Stomach (tissue), 9 donors: ENCODE data around the gene FGFBP1. TPM values are rescaled to one million over a fixed set of nuclear protein-coding genes. Genes with fewer than 3 reads are reported as not detected.

Source experiments
- DNase-seq, 2 donors: peaks; one replicate each; pipeline versions ENCODE4 v3.0.0 to v3.0.0-alpha.2; 2013 to 2019
- H3K27ac ChIP-seq, 5 donors: fragments of 200-600 bp in 4 of 5; sonication (generic) in 4 of 5; one replicate each; pipeline ENCODE4 v1.5.1; 2013 to 2019; ENCODE audit warnings: mild to moderate bottlenecking in 1 of 5, moderate library complexity in 1 of 5
- H3K27me3 ChIP-seq, 3 donors: fragments of 200-600 bp; sonication (generic); one replicate each; pipeline ENCODE4 v1.5.1; 2017 to 2019; ENCODE audit warnings: mixed run types in 1 of 3
- H3K36me3 ChIP-seq, 4 donors: fragments of 200-600 bp; sonication (generic); 1 replicate in 3 of 4; 2 replicates in 1 of 4; pipeline ENCODE4 v1.5.1; 2016 to 2019
- H3K4me1 ChIP-seq, 4 donors: fragments of 200-600 bp; sonication (generic); one replicate each; pipeline ENCODE4 v1.5.1; 2016 to 2019
- H3K4me3 ChIP-seq, 4 donors: fragments of 200-600 bp; sonication (generic) in 3 of 4; one replicate each; pipeline ENCODE4 v1.5.1; 2016 to 2019; ENCODE audit warnings: mild to moderate bottlenecking in 1 of 4
- H3K9me3 ChIP-seq, 4 donors: fragments of 200-600 bp; sonication (generic); one replicate each; pipeline ENCODE4 v1.5.1; 2016 to 2019
- CTCF ChIP-seq, 7 experiments: fragments of 450-650 bp in 4 of 7; fragments of 200-600 bp in 3 of 7; sonication (generic) in 3 of 7; IDR thresholded peaks; one replicate each; pipeline ENCODE4 v1.5.1; 2016 to 2019; ENCODE audit warnings: antibody characterized with exemption in 7 of 7, control low read depth in 2 of 7, mild to moderate bottlenecking in 1 of 7
- EP300 ChIP-seq: sonication (generic); formaldehyde crosslinking; IDR thresholded peaks from one replicate; pipeline ENCODE4 v1.6.1; 2017; ENCODE audit warnings: antibody characterized with exemption
- POLR2A ChIP-seq, 4 donors: fragments of 450-650 bp; IDR thresholded peaks; one replicate each; pipeline ENCODE4 v1.6.1; 2016; ENCODE audit warnings: antibody characterized with exemption in 4 of 4, control low read depth in 2 of 4, mild to moderate bottlenecking in 1 of 4, moderate library complexity in 1 of 4
- POLR2AphosphoS5 ChIP-seq, 3 donors: sonication (generic); formaldehyde crosslinking; IDR thresholded peaks; one replicate each; pipeline ENCODE4 v1.6.1; 2016; ENCODE audit warnings: antibody characterized with exemption in 3 of 3
- WGBS, 5 donors: extraction: QIAGEN DNeasy Blood & Tissue Kit in 3 of 5; methylation state at CpG; one replicate each; pipeline versions ENCODE4 v1.1.5 to v1.1.7; 2013 to 2018; 5-methylcytosine and 5-hydroxymethylcytosine counted together
- intact Hi-C: fragments of 100-400 bp; cut with DNase I; formaldehyde crosslinking; loops from one replicate; pipeline ENCODE4 v1.15.1; 2023; ENCODE audit warnings: low total_unique reads
- polyA plus RNA-seq, 3 donors: library from polyadenylated mRNA; stranded (reverse); fragments of 200-250 nt; gene quantifications; one replicate each; pipeline ENCODE4 v1.2.3, GENCODE V29; 2013
- total RNA-seq, 5 donors: library from RNA; depleted of rRNA; stranded (reverse); fragments of >200 nt; gene quantifications; one replicate each; pipeline versions ENCODE4 v1.1.0 to v1.2.3, GENCODE V29; 2014 to 2016
- donor health status: healthy with polysubstance abuse.
- donor health status: Bipolar disorder and iron deficiency.
- donor health status: healthy.

Gene FGFBP1
- total and polyA plus RNA-seq, 8 donors: 0.61 to 105 (median 0.71) TPM; not detected in 4

GRCh38 chr4:15894393-15894792, 44.1 kb downstream of the FGFBP1 start:
- DNase-seq: no peak
- intact Hi-C loops: no loop called here
- peaks cover 0 to 8% (median 4%) of the 10 kb centered on the region in 4 donors for H3K4me1 ChIP-seq
- no peaks in the 10 kb centered on the region for H3K36me3 ChIP-seq
- WGBS, 5 donors: 19 to 38% (median 29%) methylated on average over 1 of the region's 1 CpG
- no peak overlapping the region for H3K27ac ChIP-seq
- no peaks in the 10 kb centered on the region for H3K9me3 ChIP-seq
- TF ChIP-seq CTCF (IDR thresholded peaks at IDR 0.05): no peak
- no peak for TF ChIP-seq POLR2A (IDR thresholded peaks at IDR 0.05)
- TF ChIP-seq POLR2AphosphoS5 (IDR thresholded peaks at IDR 0.05): no peak
- no peak for TF ChIP-seq EP300
- peaks cover 0 to 5% (median 4%) of the 10 kb centered on the region in 3 donors for H3K27me3 ChIP-seq
- H3K4me3 ChIP-seq: no peak overlapping the region

GRCh38 chr4:15893962-15894361, 44.6 kb downstream of the FGFBP1 start:
- Histone ChIP-seq H3K27ac (no peak overlapping the region), H3K27me3 (peaks cover 0 to 5% (median 4%) of the 10 kb centered on the region in 3 donors), H3K9me3 (no peaks in the 10 kb centered on the region), H3K4me1 (peaks cover 0 to 8% (median 4%) of the 10 kb centered on the region in 4 donors), H3K4me3 (no peak overlapping the region), H3K36me3 (no peaks in the 10 kb centered on the region)
- DNase-seq: peak in 1 of 2 donors; percentile 50
- 59 to 64% (median 61%) methylated on average over 4 of the region's 4 CpGs for WGBS, 5 donors
- intact Hi-C loops: no loop called here
- TF ChIP-seq CTCF (IDR thresholded peaks at IDR 0.05): no peak
- peak in 1 of 3 donors; percentile 46 for TF ChIP-seq POLR2AphosphoS5 (IDR thresholded peaks at IDR 0.05)

- no peak overlapping the region for H3K27ac ChIP-seq
- H3K4me1 ChIP-seq: peaks cover 0 to 8% (median 4%) of the 10 kb centered on the region in 4 donors
- no peaks in the 10 kb centered on the region for H3K36me3 ChIP-seq
- no peak overlapping the region for H3K4me3 ChIP-seq
- no peaks in the 10 kb centered on the region for H3K9me3 ChIP-seq
- no peak for DNase-seq
- WGBS, 5 donors: 57 to 74% (median 65%) methylated on average over 4 of the region's 4 CpGs
- intact Hi-C loops: no loop called here
- no peak for TF ChIP-seq POLR2A (IDR thresholded peaks at IDR 0.05)
- no peak for TF ChIP-seq EP300
- no peak for TF ChIP-seq POLR2AphosphoS5 (IDR thresholded peaks at IDR 0.05)
- no peak for TF ChIP-seq CTCF (IDR thresholded peaks at IDR 0.05)
- peaks cover 0 to 4% (median 0%) of the 10 kb centered on the region in 3 donors for H3K27me3 ChIP-seq
Observed at GRCh38 chr4:15891312-15891711, 47.2 kb downstream of the FGFBP1 start.

GRCh38 chr4:15890246-15890829, 48.2 kb downstream of the FGFBP1 start:
- DNase-seq: no peak
- H3K4me1 ChIP-seq: peaks cover 0 to 8% (median 4%) of the 10 kb centered on the region in 4 donors
- H3K27me3 ChIP-seq: peaks cover 0 to 4% (median 0%) of the 10 kb centered on the region in 3 donors
- H3K27ac ChIP-seq: no peak overlapping the region
- intact Hi-C loops: no loop called here
- no peak overlapping the region for H3K4me3 ChIP-seq
- no peaks in the 10 kb centered on the region for H3K36me3 ChIP-seq
- WGBS, 5 donors: 85 to 91% (median 90%) methylated on average over 4 of the region's 4 CpGs
- TF ChIP-seq POLR2AphosphoS5 (IDR thresholded peaks at IDR 0.05): no peak
- TF ChIP-seq POLR2A (IDR thresholded peaks at IDR 0.05): no peak
- TF ChIP-seq CTCF (IDR thresholded peaks at IDR 0.05): no peak
- no peak for TF ChIP-seq EP300
- no peaks in the 10 kb centered on the region for H3K9me3 ChIP-seq
